HepG2 (cell line): Measurements from ENCODE around the gene PLXNB2. TPM values are rescaled to one million over a fixed set of nuclear protein-coding genes. Genes with fewer than 3 reads are reported as not detected.

ENCODE experiments used
- CREB3 ChIP-seq: sonication (generic); formaldehyde crosslinking; IDR thresholded peaks from 2 replicates; pipeline ENCODE4 v1.5.0; 2020; ENCODE audit warnings: missing genetic modification reagents
- E2F2 ChIP-seq: sonication (generic); formaldehyde crosslinking; IDR thresholded peaks from 2 replicates; pipeline ENCODE4 v1.4.0; 2020; ENCODE audit warnings: missing genetic modification reagents, borderline replicate concordance
- HNRNPL ChIP-seq: fragments of 200-400 bp; formaldehyde crosslinking; IDR thresholded peaks from 2 replicates; pipeline ENCODE4 v1.6.1; 2017; ENCODE audit warnings: mild to moderate bottlenecking, low read depth, low read length
- MLXIP ChIP-seq: sonication (generic); formaldehyde crosslinking; IDR thresholded peaks from 2 replicates; pipeline ENCODE4 v1.9.0; 2021; ENCODE audit warnings: missing genetic modification reagents, borderline replicate concordance
- PTBP1 ChIP-seq: fragments of 200-400 bp; formaldehyde crosslinking; IDR thresholded peaks from 2 replicates; pipeline ENCODE4 v1.6.1; 2018; ENCODE audit warnings: low read length, low read depth; ENCODE audit not compliant: poor library complexity, severe bottlenecking
- RBAK ChIP-seq: sonication (generic); formaldehyde crosslinking; IDR thresholded peaks from 2 replicates; pipeline ENCODE4 v1.5.1; 2020; ENCODE audit warnings: mild to moderate bottlenecking, missing genetic modification reagents
- RORA ChIP-seq: sonication (generic); formaldehyde crosslinking; IDR thresholded peaks from 2 replicates; pipeline ENCODE4 v1.5.0; 2020; ENCODE audit warnings: mild to moderate bottlenecking, missing genetic modification reagents, moderate library complexity
- SKIL ChIP-seq: sonication (generic); formaldehyde crosslinking; IDR thresholded peaks from 2 replicates; pipeline ENCODE4 v1.8.0; 2022; ENCODE audit warnings: missing genetic modification reagents, mild to moderate bottlenecking, moderate library complexity, borderline replicate concordance
- SNAI1 ChIP-seq: sonication (generic); formaldehyde crosslinking; IDR thresholded peaks from 2 replicates; pipeline ENCODE4 v1.5.0; 2020; ENCODE audit warnings: mild to moderate bottlenecking, missing genetic modification reagents, borderline replicate concordance
- SOX5 ChIP-seq: IDR thresholded peaks from 2 replicates; pipeline ENCODE4 v1.6.1; 2016; ENCODE audit warnings: borderline replicate concordance
- TFAP4 ChIP-seq: sonication (generic); IDR thresholded peaks from 2 replicates; pipeline ENCODE4 v1.6.1; 2016; ENCODE audit warnings: low read depth, borderline replicate concordance
- XBP1 ChIP-seq: sonication (generic); formaldehyde crosslinking; IDR thresholded peaks from 2 replicates; pipeline ENCODE4 v1.5.0; 2020; ENCODE audit warnings: missing genetic modification reagents
- ZBED4 ChIP-seq: sonication (generic); formaldehyde crosslinking; IDR thresholded peaks from 2 replicates; pipeline ENCODE4 v1.4.0; 2020; ENCODE audit warnings: missing genetic modification reagents, borderline replicate concordance
- ZNF160 ChIP-seq: sonication (generic); formaldehyde crosslinking; IDR thresholded peaks from 2 replicates; pipeline ENCODE4 v1.8.0; 2022; ENCODE audit warnings: mild to moderate bottlenecking, inconsistent platforms, missing genetic modification reagents
- ZNF234 ChIP-seq: sonication (generic); formaldehyde crosslinking; conservative IDR thresholded peaks from 2 replicates; pipeline ENCODE4 v1.5.1; 2020; ENCODE audit warnings: mild to moderate bottlenecking, missing genetic modification reagents
- ZNF260 ChIP-seq: sonication (generic); formaldehyde crosslinking; IDR thresholded peaks from 2 replicates; pipeline ENCODE4 v1.4.0; 2020; ENCODE audit warnings: missing genetic modification reagents, low read depth, mild to moderate bottlenecking, borderline replicate concordance
- ZNF296 ChIP-seq: sonication (generic); formaldehyde crosslinking; conservative IDR thresholded peaks from 2 replicates; pipeline ENCODE4 v1.5.0; 2020; ENCODE audit warnings: mild to moderate bottlenecking, missing genetic modification reagents
- ZNF775 ChIP-seq: sonication (generic); formaldehyde crosslinking; IDR thresholded peaks from 2 replicates; pipeline ENCODE4 v1.4.0; 2020; ENCODE audit warnings: missing genetic modification reagents, mild to moderate bottlenecking, moderate library complexity, borderline replicate concordance
- polyA plus RNA-seq, 8 experiments: library from polyadenylated mRNA; depleted of rRNA in 3 of 8; stranded (reverse) in 7 of 8; unstranded in 1 of 8; fragments of >200 nt; fragmentation: Illumina TruSeq in 4 of 8; extraction: Trizol in 4 of 8; gene quantifications; 2 replicates each; pipeline versions ENCODE4 v1.2.1 to v1.2.3, GENCODE V29; 2011 to 2016; ENCODE audit warnings: low read depth in 4 of 8, missing spikeins in 1 of 8, mixed read lengths in 1 of 8; ENCODE audit not compliant: insufficient read depth in 1 of 8
- total RNA-seq, 5 experiments: library from RNA; depleted of rRNA; stranded (reverse); fragments of >200 nt; fragmentation: Illumina TruSeq; extraction: Trizol; gene quantifications; 2 replicates each; pipeline ENCODE4 v1.2.3, GENCODE V29; 2016; ENCODE audit warnings: low read depth in 1 of 5

The PLXNB2 gene
- total and polyA plus RNA-seq, 2 of the 13 experiments (the other 11 are each of a cell fraction or from before 2014, with no cell fraction given), result 32.6 to 68.9 TPM

GRCh38 chr22:50308597-50308935, 1.1 kb upstream of the PLXNB2 start (continued):
- TF ChIP-seq RBAK (CRISPR knock-in tag), result no peak
- no peak for TF ChIP-seq XBP1
- TF ChIP-seq MLXIP (CRISPR knock-in tag), result no peak
- TF ChIP-seq TFAP4, result peak; percentile 84; the same call in 1 of the 2 replicates
- TF ChIP-seq SKIL (CRISPR knock-in tag), result peak; percentile 71; the same call in 1 of the 2 replicates
- TF ChIP-seq ZNF260, result no peak
- TF ChIP-seq HNRNPL, result no peak
- no peak for TF ChIP-seq ZNF234 (CRISPR knock-in tag)
- no peak for TF ChIP-seq PTBP1
- TF ChIP-seq ZNF160 (CRISPR knock-in tag), result no peak
- no peak for TF ChIP-seq ZNF296 (CRISPR knock-in tag)
- no peak for TF ChIP-seq RORA (CRISPR knock-in tag)
- no peak for TF ChIP-seq SOX5 (CRISPR knock-in tag)
- no peak for TF ChIP-seq ZBED4 (CRISPR knock-in tag)
- TF ChIP-seq CREB3 (CRISPR knock-in tag), result no peak
- TF ChIP-seq SNAI1 (CRISPR knock-in tag), result 0 out of 2 replicates have a peak, but pooled peaks have one; percentile 65
- TF ChIP-seq ZNF775 (CRISPR knock-in tag), result no peak
- TF ChIP-seq E2F2, result no peak
